GM19240 (cell line): Measurements from ENCODE around the gene ARID1B.

Experiments
- DNase-seq: peaks from one replicate; pipeline ENCODE4 v3.0.0; 2011; ENCODE audit warnings: low spot score; ENCODE audit not compliant: insufficient read length

ARID1B gene

DNA sequence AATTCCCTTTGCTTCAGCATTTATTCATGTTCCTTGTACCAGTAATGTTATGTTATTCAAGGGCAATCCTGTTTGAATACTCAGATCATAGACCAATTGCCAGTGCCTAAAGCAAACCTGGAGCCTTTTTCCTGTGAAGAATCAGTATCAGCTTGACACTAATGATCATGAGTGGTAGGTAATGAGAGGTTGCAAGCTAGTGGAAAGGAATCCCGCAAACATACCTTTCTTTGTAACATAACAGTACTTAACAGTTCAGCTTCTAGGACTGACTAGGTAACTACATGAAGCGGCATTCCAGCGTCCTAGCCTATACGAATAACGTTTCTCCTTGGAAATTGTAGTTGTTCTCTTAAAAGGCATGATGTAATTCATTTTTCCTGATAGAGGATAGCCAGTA lies 292.4 kb downstream of the ARID1B start:
- DNase-seq: no peak

DNA sequence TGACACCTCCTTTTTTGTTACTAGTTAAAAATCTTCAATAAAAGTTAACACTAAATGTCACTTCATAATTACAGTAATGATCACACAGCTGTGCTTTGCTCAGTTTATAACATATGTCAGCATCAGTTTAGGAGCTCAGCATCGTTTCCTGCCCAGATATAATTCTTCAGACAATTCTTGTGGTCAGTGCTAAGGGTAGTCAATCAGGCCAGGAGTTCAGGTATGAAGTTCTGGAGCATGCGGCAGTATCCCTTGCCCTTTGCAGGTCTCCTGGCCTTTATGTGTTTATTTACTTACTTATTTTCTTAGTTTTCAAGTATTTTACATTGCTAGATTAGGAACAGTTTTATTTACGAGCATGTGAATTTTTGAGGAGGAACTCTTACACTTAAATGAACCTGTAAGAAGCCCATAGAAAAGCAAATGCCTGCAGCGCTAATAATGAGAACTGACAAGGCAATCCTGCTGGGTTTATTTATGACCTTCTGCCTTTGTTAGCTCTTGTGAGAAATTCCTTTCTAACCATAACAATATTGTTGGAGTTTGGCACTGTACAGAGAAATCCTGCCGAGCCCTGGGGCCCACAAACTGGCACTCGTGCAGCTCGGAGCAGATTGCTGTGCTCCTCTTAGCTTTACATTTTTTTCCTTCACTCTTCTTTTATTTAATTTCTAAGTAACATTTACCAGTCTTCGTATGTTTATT lies 293.4 kb downstream of the ARID1B start:
- DNase-seq: no peak

DNA sequence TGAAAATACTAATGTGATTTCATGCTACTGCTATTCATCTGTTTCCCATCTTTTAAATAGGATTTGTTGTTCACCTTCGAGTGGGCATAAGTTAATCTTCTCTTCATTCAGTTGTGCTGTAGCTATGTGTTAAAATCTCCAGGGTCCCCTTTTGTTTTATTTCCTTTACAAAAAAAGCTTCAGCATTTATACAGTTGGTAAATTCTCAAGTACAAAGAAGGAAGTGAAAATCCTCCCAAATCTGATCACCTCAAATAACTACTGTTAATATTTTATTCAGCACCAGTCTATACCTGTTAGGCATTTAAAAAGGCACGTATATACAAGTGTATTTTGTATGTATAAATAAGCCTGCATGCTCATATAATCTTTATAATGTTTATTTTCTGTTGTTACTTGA lies 294.9 kb downstream of the ARID1B start:
- DNase-seq: no peak

DNA sequence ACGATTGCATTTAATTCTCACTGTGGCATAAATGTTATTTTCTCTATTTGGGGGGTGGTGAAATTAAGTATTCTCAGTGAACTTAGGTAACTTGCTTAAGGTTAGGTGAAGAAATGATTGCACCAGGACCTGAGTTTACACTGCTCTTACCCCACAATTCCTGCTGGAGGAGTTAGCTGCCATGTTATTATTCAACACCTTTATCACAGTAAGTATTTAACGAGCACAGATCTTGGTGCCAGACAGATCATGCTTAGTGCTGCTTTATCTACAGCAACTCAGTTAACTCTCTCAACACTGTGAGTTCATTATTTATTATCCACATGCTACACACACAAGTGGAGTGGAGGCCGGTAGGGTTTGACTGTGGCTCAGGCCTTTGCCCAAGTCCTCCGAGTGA lies 296.4 kb downstream of the ARID1B start:
- DNase-seq: no peak

DNA sequence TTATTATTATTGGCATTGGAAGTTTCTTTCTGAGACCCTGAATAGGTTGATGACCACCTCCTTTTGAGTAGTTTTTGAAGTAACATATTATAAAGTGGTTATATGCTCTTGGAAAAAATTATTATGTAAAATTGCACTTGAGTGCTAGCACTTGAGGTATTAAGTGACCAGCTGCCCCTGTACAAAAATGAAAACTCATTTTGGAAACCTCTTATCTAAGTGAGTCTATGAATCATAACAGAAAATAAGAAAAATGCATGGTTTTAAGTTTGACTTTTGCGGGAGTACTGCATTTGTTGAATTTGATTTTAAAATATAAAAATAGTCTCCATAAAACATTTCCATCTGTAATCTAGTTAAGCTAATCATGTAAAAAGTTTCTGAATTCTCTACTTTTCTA lies 297.8 kb downstream of the ARID1B start:
- DNase-seq: no peak

DNA sequence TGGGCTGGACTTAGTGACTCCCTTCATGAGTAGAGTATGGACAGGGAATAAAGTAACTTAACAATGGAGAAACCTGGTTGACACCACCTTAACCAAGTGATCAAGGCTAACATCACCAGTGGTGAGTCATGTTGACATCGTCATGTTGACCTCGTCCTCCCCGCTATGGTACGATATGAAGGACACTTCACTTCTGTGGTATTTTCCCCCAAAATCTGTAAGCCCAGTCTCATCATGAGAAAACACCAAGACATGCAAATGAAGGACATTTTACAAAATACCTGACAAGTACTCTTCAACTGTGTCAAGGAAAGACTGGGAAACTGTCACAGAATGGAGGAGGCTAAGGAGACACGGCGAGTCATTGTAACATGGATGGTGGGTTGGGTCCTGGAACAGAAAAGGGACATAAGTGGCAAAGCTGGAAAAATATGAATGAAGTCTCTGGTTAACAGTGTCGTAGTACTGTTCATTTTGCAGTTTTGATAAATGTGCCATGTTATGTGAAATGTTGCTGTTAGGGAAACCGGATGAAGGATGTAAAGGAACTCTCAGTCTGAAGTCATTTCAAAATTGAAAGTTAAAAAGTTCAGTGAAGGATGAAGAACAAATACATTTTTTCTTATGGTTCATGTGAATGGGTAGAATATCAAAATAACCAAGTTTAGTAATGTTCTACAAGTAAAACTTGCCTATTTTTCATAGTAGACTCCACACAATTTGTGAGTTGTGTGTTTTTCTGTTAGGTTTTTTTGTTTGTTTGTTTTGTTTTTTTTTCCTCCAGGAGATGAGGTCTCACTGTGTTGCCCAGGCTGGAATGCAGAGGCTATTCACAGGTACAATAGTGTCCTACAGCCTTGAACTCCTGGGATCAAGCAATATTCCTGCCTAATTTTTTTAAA lies 298.6 kb downstream of the ARID1B start:
- no peak for DNase-seq

DNA sequence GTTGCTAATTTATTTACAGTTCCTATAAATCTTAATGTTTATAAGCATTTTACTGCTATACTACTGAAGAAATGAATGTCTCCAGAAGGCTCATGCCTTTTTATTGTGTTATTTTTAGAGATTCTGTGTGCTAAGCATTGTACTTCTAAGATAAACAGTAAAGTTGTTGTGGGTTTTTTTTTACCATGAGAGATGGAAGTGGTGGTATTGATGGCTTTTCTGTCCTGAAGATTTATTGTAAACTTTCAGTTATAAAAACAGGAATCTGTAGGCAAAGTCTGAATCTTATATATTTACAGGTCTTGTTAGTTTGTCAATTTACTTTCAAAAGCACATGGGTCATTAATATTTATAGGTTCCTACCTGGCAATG lies 299.3 kb downstream of the ARID1B start:
- DNase-seq: no peak

DNA sequence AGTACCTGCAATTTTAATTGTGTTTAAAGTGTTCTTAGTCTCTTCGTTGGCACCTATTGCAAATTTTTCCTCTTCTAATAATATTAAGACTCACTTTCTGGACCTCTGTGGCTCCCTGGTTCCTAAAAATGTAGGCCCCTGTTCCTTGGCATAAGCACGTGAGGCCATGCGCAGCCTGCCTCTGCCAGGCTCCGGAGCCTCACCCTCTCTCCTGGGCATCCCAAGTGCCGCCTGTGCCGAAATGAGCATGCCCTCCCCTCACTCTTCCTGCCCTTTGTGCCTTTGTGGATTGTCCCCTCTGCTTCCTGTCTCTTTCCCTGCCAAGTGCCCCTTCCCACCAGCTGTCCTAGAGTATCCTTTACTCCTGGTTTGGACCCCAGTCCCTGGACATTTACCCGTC lies 300.1 kb downstream of the ARID1B start:
- DNase-seq: no peak

DNA sequence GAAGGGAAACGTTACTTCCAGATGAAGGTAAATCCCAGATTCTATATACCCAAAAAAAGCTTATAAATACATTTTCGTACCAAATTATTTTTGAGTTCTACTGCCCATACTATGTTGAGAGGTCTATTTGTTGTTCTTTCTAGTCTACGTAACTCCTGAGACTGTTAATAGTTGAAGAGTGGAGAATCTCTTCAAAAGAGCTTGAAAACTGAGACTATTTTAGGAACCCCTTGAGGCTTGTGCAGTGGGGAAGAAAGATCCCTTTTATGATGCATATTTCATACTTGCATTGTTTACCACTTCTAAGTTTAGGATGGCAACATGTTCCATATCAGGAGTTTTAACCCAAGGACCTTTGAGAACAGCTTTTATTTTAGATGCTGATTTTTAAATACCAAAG lies 301.1 kb downstream of the ARID1B start:
- DNase-seq: no peak

DNA sequence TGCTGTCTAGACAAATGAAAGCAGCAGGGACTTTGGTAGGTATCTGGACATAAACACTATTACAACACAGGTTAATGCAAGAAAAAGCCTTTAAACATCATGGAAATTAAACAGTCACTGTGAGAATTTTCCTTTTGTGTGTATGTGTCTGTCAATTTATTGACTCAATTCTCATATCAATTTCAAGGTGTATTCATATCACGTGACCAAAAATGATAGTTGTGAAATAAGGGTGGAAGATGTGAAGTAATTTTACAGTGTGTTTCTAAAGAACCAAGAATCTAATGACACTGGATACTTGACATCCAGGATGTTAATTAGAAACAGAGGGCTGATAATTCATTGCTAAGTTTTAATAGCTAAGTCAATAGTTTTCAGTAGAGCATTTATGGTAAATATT lies 302.1 kb downstream of the ARID1B start:
- no peak for DNase-seq

DNA sequence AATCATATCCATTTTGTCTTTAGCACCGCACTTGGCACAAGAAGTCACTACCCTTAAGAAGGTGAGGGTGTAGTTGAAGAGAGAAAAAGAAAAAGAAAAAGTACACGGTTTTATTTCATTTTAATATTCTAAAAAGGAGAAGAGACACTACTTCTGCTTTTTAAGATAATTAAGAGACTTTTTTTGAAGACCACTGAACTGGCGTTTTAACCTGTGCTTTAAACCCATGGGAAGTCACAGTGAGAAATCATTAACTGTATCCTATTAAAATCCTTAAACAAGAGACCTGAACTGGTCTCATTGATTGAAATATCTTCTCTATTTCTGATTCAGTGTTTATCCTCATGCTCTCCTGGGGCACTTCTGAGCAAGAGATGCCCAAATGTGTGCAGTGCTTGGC lies 302.6 kb downstream of the ARID1B start:
- DNase-seq: no peak

DNA sequence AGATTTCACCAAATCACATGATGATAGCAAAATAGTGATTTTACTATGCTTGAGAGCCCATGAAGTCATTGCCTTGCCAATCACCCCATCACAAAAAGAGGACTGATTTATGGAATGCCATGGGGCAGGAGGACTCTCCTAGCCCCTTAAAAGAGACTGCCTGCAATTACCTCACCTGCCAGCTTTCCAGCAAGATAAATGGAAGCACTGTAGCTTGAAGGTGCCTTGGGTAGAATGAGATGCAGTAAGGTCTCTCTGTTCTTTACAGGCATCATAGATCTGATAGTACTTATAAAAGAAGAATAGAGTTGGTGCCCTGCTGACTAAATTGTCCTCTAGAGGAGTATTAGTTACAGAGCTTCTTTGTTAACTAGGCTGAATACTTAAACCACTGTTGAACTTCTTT lies 303.8 kb downstream of the ARID1B start:
- DNase-seq: no peak

DNA sequence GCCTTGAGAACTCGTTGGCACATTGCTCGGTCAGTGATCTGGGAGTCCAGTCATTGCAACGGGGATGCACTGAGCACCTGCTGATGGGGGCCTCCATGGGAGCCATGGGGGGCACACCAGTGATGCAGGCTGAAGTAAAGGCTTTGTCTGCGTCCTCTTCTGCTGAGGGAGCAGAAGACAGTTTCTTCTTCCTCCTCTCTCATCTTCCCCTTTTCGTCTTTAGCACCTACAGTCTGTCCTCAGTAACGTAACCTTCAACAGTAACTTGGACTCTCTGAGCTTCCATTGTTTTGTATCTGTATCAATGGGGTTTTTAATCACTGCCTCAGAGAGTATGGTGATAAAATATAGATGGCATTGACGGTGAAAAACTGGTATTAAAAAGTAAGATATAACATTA lies 306.2 kb downstream of the ARID1B start:
- DNase-seq: no peak

DNA sequence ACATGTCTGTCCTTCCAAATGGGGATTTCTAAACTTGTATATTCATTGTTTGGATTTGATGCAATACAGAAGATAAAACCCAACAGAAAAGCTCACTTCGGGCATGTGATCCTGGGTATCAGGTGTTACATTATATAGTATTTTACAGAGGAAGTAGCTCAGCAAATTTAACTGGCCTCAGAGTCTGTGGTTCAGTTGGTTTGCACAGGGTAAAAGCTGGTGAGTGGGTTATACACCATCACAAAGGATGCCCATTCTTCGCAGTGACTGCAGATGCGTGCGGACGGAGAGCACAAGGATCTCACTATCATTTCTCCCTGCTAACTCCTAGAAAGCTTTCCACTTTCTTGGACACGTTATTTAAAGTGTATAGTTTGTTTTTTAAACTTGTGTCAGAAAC lies 309.5 kb downstream of the ARID1B start:
- no peak for DNase-seq

DNA sequence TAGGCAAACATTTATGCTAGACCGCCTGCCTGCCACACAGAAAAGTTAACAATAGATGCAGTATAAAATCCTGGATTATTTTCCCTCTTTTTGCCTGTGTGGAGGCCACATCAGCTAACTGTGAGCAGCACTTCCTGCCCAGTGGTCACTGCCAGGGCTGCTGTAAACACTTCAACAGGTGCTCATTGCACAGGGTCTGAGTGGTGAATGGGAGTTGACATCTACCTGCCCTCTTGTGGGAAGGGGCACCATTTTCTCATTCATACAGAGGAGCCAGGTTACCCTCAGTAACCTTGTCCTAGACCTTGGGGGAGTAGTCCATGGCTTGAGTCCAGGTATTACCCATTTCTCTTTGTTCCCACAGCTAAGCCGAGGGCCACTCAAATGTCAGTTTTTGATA lies 310.8 kb downstream of the ARID1B start:
- DNase-seq: no peak

DNA sequence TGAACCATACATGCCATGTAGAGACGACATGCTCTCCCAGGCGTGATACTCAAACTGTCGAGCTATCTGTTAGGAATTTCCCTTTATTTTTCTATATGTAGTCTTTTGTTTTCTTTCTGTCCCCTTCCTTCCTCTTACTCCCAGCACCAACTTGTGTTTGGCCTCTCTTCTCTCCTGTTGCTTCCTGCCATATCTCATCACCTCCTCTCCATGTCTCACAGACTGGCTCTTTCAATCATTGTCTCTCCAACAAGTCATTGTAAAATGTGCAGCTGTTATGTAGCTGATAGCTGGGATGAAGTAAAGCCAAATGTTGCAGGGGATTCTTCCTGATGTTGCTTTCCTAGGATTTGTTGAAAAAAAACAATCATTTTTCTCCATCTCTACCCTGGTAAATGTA lies 311.7 kb downstream of the ARID1B start:
- no peak for DNase-seq

DNA sequence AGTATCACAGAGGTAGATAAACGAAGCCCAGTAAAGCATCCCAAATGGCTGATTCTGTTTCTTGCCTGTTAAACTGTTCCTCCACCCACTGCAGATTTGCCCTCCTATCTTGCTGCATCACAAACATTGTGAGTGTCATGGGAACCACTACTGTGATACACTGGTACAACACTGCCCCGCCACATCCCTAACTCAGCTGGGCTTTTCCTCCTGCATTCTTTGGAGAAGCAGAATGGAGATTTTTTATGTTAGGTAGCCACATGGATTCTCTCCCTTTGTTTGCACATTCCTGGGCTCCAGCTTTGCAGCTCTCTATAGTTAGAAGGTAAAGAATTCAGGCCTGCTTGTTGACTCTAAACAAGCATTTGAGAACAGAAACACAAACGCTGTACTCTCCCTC lies 312.1 kb downstream of the ARID1B start:
- no peak for DNase-seq

DNA sequence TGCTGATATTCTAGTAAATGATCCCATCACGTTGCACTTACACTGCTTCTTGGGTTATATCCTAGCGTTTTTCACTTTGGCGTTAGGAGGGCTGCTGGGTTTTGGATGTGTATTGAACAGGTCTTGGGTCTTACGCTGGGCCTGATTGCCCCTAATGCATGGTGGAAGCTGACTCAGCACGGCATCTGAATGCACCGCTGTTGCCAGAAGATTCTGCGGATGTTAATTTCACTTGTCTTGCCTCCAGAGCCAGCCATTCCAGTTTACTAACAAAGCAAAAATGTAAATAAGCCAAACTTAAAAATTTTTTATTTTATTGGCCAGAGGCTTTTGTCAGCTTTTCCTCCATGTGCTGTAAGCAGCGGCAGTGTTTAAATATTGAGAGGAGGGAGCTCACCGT lies 312.7 kb downstream of the ARID1B start:
- DNase-seq: no peak

DNA sequence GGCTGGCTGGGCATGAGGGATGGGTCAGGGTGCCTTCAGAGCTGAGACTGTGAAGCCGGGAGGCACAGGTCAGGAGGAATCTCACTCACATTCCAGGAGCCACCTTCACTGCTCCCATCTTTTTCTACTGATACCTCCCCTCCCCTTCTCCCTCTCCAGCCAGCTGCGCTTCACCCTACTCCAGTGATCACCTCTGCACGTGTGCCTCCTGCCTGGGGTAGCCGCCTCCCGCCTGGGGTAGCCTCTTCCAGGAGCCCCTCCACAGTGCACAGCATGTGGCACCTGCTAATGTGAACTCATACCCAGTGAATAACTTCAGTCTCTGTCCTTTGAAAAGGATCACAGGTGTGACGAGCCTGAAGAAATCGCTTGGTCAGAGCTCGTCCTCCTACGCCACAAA lies 313.6 kb downstream of the ARID1B start:
- no peak for DNase-seq

DNA sequence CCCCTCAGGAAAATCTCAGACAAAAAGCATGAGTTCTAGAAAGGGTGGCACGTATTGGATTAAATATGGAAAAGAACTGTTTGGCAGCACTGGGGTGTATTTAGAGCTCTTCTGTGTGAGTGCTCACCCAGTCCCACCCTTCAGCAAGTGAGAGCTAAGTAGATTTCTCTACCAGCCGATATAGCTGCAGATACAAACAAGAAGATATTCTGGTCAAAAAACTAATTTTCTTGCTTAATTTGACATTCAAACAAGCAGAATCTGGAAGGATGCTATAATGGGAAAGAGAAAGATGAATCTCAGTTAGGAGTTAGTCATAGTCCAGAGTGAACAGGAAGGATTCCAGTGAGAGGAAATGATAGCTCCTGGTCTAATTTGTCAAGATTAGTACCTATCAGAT lies 314.1 kb downstream of the ARID1B start:
- DNase-seq: no peak

DNA sequence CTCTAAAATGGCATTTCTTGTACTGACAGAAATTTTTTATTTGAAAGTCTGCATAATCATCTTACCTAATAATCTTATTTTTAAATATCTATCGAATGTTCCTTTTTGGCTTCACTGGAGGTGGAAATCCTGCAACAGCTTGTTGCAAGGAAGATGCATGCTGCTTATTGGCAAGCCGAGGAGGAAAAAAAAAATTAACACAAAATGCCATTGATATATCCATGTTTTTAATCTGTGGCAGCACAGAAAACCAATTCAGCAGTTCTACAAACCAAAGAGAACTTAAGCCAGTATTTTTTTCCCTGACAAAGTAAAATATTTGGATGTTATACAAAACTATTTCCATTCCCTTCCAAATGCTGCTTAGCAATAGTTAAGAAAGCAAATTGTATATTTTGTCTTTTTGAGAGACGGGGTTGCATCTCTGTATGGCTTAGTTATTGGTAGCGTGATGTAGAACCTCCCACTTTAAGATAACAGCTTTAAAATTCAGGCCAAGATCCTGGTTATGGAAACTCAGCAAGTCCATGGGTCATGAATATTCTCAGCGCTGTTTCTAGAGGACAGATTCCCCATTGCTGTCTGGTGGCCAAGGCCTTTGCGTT lies 314.8 kb downstream of the ARID1B start:
- no peak for DNase-seq

DNA sequence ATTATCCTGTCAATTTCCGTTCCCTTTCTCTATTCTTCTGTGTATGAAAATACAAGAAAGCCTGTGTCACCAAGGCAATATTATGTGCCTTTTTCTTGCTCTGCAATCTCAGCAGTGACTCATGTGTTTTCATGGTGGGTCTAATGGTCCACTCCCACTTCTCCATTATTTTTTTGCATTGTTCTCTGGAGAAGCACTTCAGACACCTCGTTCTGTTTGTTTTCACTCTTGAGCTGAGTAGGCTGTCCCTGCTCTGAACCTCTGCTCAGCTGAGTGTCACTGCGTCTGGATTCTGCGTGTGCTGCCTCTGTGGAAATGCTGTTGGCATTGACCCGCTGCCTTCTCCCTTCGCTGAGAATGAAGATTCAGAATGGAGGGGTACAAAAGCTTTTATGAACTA lies 315.6 kb downstream of the ARID1B start:
- no peak for DNase-seq

DNA sequence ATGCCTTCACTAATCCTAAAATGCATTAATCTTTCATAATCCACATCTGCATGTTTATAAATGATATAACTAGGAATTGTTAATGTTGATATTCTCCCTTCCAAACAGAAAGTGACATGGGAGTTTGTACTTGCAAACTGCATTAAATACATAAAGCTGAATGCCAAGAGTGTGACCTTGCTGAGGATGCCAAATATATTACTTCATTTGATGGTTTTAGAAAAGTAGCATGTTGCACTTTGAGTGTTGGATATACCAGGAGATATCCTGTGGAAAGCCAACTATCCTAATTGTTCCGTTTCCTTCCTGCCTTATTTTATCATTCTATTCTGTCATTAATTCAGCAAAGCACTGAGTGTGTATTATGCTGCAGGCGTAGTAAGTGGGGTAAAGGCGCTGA lies 316.4 kb downstream of the ARID1B start:
- no peak for DNase-seq
